Lung microvascular endothelial cell (primary cell): ENCODE measurements around the gene NTRK2. TPM values are rescaled to one million over a fixed set of nuclear protein-coding genes. Genes with fewer than 3 reads are reported as not detected.

Source experiments
- DNase-seq, 2 donors: peaks; one replicate each; pipeline versions ENCODE4 v3.0.0 to v3.0.0-alpha.2; 2010; ENCODE audit warnings: low read depth in 2 of 2
- total RNA-seq: library from RNA; depleted of rRNA; stranded (reverse); fragments of >200 nt; gene quantifications from 2 replicates; pipeline ENCODE4 v1.2.1, GENCODE V29; 2014

NTRK2 gene
- total RNA-seq, 1 donor from 2014 or later: under 0.01 TPM

- DNase-seq: no peak
Measured at GRCh38 chr9:84817038-84817437, 147.5 kb downstream of the NTRK2 start.

DNA sequence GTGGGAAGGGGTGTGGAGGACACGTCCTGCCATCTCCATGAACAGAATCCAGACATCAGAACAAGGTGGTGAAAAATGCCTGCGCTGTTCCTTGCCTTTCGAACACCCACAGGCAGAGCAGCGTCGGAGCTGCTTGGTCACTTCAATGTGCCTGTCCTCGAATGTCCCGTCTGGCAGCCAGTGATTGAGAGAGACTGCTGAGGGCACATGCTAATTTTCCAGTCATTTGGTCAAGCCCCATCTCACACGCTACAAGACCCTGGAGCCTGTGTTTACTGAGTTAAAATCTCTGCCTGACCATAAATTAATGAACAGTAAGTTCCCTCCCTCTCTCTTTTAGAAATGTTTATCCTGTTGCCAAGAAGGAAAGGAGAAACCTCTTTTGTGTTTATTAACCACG lies 149.3 kb downstream of the NTRK2 start:
- DNase-seq: no peak

DNA sequence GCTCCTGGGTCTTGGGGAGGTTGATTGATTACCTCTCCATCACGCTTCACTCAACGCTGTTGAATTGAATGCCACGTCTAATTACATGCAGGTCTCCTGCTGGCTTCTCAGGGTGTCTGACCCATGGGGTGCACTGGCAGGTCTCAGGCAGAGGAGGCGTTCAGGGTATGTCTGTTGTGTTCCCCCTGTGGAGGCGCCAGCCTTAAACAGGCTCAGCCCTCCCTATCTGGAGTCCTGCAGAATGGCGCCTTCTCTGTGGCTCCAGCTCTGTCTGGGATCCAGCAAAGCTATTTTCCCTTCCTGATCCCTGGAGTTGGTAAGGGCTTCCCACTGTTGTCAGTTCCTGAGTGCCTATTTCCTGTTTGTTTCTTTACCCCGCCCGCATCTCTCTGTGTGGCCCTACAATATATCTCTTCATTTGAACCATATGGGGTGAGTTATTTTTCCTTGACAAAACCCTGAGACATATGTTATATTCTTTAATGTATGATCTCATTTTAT lies 150.0 kb downstream of the NTRK2 start:
- DNase-seq: no peak

- DNase-seq: no peak
Measured at GRCh38 chr9:84821431-84821830, 151.9 kb downstream of the NTRK2 start.

- DNase-seq: no peak
Measured at GRCh38 chr9:84822589-84823233, 153.2 kb downstream of the NTRK2 start.

GRCh38 chr9:84823421-84824271 lies 154.1 kb downstream of the NTRK2 start:
- DNase-seq: no peak

GRCh38 chr9:84827216-84827765 lies 157.8 kb downstream of the NTRK2 start:
- no peak for DNase-seq

GRCh38 chr9:84828046-84828445 lies 158.5 kb downstream of the NTRK2 start:
- DNase-seq: no peak

- no peak for DNase-seq
Measured at GRCh38 chr9:84829471-84829870, 159.9 kb downstream of the NTRK2 start.

- DNase-seq: no peak
Measured at GRCh38 chr9:84829997-84830696, 160.6 kb downstream of the NTRK2 start.

DNA sequence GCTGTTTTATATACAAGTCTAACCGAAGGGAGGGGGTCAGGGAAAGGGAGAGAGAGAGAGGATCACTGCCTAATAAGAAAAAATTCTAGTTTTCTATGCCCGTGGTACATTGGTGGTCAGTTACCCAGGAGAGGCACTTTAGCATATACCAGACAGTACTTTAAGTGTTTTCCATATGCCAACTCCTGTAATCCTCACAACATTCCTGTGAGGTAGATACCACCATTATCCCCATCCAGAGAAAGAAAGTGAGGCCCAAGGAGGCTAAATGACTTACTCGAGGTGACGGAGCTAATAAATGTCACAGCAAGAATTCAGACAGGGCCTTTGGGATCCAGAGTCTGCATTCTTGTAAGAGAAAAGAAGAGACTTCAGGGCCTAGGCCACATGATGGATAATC lies 161.8 kb downstream of the NTRK2 start:
- no peak for DNase-seq

GRCh38 chr9:84832453-84832852 lies 162.9 kb downstream of the NTRK2 start:
- DNase-seq: no peak

DNA sequence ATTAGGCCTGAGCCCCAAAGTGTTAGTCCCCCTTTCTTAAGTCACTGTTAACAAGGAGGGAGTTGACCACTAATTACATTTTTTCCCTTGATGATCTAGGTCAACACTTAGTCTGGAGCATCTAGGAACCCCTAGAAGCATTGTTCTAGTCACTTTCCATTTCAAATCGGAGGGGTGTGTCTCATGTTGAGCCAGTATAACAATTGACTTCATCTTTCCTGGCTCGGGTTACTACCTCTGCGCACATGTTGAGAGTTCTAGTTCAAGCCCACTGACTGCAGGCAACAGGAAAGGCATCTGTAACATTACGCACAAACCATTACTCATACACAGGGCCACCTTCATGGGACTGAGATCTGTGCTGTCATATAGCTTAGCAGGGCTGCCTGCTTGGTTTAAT lies 164.9 kb downstream of the NTRK2 start:
- DNase-seq: no peak

DNA sequence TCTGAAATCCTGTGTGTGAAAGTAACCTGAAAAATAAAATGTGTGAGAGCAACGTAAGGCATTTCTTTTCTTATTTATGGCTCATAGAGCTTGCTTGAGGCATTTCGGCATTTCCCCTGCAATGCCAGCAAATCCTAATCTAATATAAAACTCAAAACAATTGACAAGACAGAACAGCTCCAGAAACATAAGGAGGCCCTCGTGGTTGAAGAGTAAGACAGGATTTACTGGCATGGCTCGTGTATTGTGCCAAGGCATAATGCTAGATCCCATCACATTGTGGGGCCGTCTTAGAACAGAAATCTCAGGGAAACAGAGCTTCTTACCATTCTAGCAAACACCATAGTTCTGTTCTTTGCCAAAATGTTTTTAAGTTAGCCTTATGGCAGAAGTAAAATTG lies 166.2 kb downstream of the NTRK2 start:
- no peak for DNase-seq

- no peak for DNase-seq
Measured at GRCh38 chr9:84838879-84839278, 169.3 kb downstream of the NTRK2 start.

DNA sequence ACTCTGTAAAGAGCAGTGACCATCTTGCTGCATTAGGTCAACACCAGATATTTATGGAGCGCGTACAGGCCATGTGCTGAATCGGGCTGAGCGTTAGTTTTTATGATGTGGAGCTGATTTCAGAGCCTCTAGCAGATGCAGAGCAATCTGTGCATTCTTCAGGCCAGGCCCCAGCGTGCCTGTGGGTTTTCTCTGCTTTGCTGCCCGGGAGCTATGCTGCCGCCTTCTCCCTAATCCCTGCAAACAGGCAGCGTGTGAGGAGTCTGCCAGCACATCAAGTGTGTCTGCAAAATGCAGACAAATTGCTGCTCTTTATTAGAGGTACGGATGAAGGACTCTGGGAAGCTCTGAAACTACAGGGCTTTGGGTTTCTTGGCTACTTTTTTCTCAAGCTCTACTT lies 170.0 kb downstream of the NTRK2 start:
- DNase-seq: no peak

DNA sequence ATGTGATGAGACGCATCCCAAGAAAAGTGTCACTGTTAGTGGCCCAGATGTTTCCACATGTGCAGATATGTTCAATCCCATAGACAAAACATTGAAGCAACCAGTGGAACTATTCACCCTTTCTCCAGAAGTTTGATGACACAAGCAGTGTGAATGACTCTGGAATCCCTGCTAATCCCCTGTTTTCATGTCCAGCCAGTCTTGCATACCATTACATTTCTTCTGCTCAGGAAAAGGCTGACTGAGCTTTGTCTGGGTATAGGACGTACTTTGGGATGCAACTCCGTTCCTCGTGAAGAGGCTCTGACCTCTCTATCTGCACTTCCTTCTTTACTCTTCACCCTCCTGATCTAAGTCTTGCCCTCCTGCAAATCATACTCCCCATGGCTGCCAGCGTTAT lies 172.4 kb downstream of the NTRK2 start:
- DNase-seq: no peak

DNA sequence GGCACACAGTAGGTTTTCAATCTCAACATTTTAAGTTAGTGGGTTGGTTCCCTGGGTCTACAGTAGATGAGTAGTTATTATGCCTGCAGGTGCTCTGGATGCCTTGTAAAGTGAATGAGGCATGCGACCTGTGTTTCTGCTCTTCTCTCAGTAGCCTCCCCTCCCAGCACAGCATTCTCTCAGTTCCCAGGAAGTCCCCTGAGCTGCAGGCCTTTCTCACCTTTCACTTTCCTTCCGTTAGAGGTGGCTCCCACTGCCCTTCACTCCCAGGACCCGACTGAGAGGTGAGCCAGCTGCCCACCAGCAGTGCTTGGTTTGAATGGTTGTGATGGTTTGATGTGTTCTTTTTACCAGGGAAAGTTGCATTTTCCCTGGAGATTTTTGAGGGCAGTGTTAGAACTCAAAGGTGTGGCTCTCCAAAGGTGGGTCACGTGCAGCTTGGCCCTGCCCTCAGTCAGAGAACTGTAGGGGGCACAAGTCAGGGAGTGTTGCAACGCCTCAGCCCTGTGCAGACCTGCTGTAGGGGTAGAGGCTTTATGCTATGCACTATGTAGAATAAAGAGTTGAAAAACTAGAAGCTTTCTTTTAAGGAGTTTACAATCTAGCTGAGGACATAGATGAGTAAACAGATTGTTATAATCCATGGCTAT lies 173.8 kb downstream of the NTRK2 start:
- DNase-seq: no peak

DNA sequence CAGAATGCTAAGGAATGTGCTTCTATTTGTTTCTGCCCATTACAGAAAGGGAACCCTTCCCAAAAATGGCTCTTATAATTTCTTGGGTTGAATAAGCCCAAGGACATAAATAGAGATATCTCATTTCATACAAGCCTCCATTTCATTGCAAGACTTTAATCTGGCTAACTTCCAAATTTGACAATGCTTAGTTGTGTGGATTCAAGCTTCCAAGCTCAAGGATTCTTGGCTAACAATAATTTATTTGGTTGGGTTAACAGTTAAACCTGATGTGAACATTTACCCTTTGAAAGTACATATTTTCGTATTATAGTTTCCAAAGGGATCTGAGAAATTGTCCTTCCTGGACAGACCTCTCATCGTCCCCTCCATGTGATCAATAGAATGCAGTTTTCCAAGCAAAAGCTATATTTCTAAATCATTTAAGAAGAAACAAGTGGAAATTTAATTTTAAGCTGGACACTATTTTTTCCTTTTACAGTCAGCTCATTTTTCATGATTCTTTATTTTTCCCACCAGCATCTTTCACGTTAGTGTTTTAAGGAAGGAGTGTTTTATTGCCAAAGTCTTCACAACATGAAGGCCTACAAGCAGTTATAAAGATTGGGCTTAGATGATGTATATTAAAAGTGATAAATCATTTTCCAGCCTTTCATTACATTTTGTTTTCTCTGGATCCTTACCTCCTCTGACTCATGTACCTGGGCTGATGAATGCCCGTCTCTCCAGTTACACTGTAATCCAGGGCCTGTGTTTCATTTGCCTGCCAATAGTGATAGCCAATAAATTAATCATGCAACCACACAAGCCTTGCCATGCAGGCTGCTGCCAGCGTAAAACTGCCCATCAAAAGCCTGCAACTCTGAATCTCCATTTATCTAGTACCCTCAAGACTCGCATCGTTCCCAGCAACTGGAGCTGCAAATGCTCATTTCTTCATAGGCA lies 176.7 kb downstream of the NTRK2 start:
- DNase-seq: no peak

DNA sequence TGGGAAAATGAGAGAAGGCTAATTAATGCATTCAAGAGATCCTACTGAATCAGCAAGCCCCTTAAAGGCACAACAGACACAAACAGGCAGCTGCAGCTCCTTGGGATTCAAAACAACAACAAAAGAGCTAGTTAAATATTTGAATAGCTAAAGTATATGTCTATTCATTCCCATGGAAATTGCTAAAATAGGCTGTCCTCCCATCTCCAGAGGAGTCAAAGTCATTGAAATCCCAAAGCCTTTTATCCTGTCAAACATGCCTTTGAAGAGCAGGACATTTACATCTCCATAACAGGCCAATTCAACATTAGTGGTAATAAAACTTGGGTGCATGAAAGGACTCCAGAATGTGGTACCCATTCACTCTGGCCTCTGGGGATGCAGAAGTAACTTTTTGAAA lies 177.4 kb downstream of the NTRK2 start:
- DNase-seq: no peak
